NCI-H1092 treated with DMSO at 0.1 percent for 48 hours (cell line): ENCODE results near the gene DOCK9.
"Not testable (repeated sequence)": the region's sequence is repeated elsewhere in the genome, so short reads cannot be mapped to it uniquely, and the experiment has no call there.

Experiments used
- DNase-seq: peaks from one replicate; lab custom pipeline; 2025; lab: John Stamatoyannopoulos, UW

DOCK9 gene

DNA sequence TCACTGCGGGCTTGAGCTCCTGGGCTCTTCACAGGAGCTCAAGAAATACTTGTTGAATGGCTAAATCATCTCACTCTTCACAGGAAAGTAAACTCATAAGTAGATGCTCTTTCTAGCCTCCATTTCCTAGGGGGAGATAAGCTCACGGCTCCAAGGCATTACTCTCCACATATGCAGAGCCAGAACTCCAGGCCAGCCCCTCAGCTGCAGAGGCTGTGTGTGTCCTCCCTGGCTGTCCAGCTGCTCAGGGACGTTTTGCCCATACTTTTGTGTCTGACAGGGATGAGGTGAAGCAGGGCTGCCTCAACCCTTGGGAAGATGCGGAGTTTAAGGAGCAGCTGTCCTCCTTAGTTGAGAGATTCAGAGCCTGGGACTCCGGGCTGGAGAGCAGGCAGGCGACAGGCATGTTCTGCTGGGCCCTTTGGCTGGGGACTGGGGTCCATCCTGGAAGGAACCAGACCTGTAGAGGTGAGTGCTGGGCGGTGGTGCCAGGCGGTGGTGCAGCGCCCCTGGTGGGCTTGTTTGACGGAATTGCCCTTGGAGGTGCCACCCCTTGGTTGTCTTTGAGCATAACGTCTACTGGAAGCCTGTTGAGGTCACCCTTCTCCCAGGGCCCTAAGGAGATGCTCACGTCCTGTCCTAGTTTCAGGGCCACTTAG lies 204.9 kb downstream of the DOCK9 start:
- no peak for DNase-seq

- DNase-seq = no peak
Observed at GRCh38 chr13:98771838-98772611, 205.8 kb downstream of the DOCK9 start.

DNA sequence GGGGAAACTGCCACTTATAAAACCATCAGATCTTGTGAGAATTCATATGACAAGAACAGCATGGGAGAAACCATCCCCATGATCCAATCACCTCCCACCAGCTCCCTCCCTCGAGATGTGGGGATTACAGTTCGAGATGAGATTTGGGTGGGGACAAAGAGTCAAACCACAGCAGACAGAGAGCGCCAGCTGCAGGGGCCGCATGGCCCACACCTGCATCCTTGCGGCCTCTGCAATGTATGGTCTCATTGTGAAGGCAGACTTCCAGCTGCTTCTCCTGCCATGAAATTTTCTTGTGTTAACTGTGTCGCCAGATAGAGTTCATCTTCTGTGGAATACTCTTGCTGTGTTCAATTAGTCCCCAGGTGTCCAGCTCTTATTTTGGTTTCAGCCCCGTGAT lies 208.1 kb downstream of the DOCK9 start:
- DNase-seq = no peak

GRCh38 chr13:98768522-98768921 lies 209.3 kb downstream of the DOCK9 start:
- DNase-seq = no peak

GRCh38 chr13:98766697-98767096 lies 211.2 kb downstream of the DOCK9 start:
- DNase-seq = no peak

GRCh38 chr13:98765996-98766519 lies 211.8 kb downstream of the DOCK9 start:
- peak; percentile 66 for DNase-seq

DNA sequence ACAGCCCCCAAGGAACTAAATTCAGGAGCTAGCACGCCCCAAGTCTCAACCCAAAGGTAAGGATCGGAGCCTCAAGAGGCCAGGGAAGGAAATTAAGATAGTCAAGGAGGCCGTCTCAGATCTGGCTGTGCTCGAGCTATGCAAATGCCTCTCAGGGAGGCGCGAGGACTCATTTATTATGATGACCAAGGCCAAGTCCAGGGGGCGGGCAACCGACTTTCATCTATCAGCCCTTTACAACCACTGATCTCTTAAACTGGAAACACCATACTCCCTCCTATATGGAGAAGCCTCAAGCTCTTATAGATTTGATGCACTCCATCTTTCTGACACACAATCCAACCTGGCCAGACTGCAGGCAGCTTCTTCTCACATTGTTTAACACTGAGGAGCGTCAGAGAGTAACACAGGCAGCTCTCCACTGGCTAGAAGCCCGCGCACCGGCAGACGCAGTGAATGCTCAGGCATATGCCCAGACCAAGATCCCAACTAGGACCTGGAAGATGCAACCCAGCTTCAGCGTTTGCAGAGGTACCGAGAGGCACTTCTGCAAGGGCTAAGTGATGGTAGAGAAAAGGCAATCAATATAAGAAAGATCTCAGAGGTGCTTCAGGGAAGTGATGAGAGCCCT lies 215.8 kb downstream of the DOCK9 start:
- DNase-seq = no peak

GRCh38 chr13:98761126-98761985 lies 216.5 kb downstream of the DOCK9 start:
- no peak for DNase-seq

DNA sequence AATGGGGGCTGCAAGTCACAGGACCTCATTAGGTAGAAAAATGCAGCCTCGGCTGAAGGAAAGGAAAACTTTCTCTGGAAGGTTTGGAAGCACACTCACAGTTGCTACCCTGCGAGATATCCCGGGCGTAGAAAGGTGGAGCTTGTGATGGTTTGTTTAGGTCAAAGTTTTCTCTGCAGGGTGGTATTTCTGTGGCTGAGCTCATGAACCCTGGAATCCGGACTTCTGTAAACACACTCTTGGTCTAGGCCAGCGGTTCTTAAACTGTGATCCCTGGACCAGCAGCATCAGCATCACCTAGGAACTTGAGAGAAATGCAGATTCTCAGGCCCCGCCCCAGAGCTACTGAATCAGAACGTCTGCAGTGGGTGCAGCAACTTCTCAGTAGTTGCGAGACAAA lies 222.1 kb downstream of the DOCK9 start:
- no peak for DNase-seq

DNA sequence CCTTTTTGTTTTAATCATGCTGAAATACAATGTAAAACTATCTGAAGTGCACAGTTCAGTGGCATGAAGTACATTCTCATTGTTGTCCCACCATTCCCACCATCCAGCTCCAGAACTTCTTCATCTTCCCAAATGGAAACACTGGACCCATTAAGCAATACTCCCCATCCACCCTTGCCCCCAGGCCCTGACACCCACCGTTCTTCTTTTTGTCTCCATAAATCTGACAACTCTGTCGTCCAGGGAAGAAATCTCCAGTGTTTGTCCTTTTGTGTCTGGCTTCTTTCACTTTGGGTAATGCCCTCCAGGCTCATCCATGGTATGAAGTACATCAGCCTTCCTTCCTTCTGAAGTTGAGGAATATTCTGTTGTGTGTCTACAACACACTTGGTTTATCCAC lies 222.7 kb downstream of the DOCK9 start:
- no peak for DNase-seq

GRCh38 chr13:98754468-98754867 lies 223.4 kb downstream of the DOCK9 start:
- DNase-seq = not testable (repeated sequence)

DNA sequence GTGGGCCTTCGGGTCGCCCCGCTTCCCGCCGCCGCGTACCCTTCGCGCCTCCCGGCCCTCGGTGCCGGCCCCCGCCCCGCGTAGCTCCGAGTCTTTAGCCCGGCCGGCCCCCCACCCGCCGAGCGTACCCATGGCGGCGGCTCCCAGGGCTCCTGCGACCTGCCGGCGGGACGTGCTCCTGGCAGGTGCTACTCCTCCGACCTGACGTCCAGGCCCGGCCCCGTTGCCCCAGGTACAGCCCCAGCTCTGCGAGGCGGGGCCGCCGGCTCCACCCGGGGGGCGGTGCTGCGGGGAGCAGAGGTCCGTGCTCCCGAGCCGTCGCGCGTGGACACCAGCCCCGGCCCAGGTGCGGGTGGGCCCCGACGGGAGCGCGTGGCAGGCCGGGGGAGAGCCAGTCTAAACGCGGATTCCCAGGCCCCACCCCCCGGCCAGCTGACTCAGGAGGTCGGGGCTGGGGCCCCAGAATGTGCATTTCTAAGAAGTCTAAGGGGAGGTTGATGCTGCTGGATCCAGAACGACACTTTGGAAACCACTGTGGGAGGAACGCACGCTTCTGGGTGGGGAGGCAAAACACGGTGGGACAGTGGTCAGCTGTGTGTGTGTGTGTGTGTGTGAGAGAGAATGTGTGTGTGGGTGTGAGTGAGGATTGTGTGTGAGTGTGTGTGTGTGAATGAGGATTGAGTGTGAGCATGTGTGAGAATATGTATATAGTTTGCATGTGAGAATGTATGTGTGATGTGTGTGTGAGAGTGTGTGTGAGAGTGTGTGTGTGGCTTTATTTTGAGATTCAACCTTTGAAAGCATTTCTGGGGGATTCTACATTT lies 225.2 kb downstream of the DOCK9 start, which contains the start of gene SLC15A1:
Gene SLC15A1 (minus strand): TSS at position 206 of the 824 bp plus-strand sequence. CDS start 74 bp downstream, at position 132.
- DNase-seq = no peak

DNA sequence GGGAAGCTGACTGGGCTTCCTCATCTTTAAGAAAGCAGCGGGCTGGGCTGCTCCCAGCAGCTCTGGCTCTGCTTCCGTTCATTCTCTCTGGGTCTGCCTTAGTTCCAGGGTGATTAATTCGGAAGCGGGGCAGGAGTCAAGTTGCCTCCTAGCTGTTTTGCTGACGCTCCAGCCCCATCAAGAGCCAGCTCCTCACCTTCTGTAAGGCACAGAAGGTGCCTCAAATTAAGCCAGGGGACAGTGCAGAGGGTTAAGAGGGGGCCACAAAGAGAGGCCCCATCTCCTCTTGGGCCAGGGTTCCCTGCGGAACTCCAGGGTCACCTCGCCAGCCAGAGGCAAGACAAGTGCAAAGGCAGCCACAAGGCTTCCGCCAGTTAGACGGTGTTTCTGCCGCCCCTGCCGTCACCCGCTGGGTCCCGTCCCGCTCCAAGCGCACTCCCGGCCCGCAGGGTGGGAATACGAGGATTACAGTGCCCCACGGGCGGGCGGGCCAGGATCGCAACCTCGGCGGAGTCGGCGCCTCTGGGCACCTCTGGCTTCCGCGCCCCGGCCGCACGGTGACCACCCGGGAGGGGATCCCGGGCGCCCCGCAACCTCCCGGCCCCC lies 225.9 kb downstream of the DOCK9 start:
- DNase-seq = no peak

GRCh38 chr13:98751367-98751782 lies 226.5 kb downstream of the DOCK9 start:
- no peak for DNase-seq

DNA sequence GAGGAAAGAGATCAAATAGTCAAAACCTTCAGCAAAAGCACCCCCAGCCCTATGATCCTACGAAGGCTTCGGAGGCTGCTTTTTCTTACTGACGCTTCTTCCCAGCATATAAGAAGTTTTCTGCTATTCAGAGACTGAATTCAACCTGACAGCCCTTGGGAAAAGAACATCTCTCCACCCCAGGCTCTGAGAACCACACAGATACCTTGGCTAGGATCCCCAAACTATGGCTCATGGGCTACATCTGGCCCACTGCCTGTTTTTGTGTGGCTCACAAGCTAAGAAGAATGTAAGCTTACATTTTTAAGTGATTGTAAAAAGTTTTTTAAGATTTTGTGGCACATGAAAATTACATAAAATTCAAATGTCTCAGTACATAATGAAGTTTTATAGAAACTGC lies 228.4 kb downstream of the DOCK9 start:
- no peak for DNase-seq

DNA sequence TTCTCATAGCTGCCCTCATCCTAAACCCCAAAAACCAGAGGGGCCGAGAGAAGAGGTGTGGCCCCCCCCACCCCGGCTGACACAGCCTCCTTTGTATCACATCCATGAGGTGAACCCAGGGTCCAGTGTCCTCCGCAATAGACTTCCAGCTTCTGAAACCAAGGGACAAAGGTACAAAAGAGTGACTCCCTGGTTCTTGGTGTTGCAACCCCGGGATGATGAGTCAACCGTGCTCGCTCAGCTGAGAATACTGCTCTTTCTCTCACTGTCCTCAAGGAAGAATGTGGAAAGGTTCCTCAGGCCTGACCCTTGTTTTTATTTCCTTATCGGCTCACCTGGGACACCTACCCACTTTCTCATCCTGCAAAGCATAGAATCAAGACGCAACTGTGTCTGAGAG lies 230.9 kb downstream of the DOCK9 start:
- DNase-seq = no peak
